ENCODE results near the gene TNFRSF25. TPM values are rescaled to one million over a fixed set of nuclear protein-coding genes. Genes with fewer than 3 reads are reported as not detected.

Gene TNFRSF25
- total and polyA plus RNA-seq, 8 donors, result 0.98 to 26.7 (median 2.6) TPM

DNA sequence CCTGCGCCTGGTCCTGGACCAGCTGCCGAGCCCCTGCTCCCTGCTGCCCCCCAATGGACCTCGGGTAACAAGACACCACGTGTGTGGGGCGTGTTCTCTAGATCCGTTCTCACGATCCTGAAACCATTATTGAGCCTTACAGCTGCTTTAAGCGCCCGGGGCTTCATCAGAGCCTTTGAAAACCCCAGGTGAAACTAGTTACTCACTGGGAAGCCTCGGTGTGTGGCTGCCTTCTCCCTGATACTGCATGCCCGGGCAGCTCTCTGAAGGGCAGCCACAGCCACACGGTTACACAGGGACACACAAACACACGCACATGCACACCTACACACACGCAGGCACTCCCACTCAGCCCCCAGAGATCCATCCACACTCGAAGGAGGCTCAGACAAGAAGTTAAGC, 51.5 kb downstream of the TNFRSF25 start:
- H3K4me1 ChIP-seq, result peaks cover 0 to 12% (median 6%) of the 10 kb centered on the region in 3 donors
- no peak for FAIRE-seq
- 4% methylated on average over 15 of the region's 15 CpGs for WGBS, 2 donors
- no peak overlapping the region for H3K27ac ChIP-seq
- H3K4me3 ChIP-seq, result no peak overlapping the region
- H3K27me3 ChIP-seq, result peaks cover 0 to 26% (median 8%) of the 10 kb centered on the region in 4 donors
- H3K9me3 ChIP-seq, result no peaks in the 10 kb centered on the region
- ATAC-seq, result peak; percentile 66 to 82 (median 74)
- intact Hi-C loops (cut with DNase I), result no loop called here
- DNase-seq, result no peak
- TF ChIP-seq, protein P1, sequence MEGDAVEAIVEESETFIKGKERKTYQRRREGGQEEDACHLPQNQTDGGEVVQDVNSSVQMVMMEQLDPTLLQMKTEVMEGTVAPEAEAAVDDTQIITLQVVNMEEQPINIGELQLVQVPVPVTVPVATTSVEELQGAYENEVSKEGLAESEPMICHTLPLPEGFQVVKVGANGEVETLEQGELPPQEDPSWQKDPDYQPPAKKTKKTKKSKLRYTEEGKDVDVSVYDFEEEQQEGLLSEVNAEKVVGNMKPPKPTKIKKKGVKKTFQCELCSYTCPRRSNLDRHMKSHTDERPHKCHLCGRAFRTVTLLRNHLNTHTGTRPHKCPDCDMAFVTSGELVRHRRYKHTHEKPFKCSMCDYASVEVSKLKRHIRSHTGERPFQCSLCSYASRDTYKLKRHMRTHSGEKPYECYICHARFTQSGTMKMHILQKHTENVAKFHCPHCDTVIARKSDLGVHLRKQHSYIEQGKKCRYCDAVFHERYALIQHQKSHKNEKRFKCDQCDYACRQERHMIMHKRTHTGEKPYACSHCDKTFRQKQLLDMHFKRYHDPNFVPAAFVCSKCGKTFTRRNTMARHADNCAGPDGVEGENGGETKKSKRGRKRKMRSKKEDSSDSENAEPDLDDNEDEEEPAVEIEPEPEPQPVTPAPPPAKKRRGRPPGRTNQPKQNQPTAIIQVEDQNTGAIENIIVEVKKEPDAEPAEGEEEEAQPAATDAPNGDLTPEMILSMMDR (IDR thresholded peaks at IDR 0.05), result peak in 2 of 4 donors; percentile 15 to 17
- H3K36me3 ChIP-seq, result no peaks in the 10 kb centered on the region

DNA sequence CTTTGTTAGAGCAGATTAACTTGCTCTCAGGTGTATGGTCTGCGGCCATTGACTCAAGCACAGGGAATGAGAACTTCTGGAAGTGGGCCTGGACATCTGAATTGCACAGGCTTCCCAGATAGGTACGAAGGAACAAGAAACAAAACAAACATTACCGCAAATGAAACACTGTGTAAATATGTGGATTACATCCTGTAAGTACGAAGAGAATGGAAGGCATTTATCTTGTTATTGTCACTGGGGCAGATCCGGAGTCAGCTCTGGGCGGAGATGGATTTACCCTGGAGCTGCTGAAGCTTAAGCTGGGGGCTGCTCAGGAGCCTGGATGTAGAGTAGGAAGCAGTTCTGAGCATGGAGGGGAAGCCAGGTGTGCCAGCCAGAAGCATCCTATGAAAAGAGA, 53.1 kb downstream of the TNFRSF25 start:
- 37 to 42% methylated on average over 6 of the region's 6 CpGs for WGBS, 2 donors
- Histone ChIP-seq H3K27me3 (peaks cover 0 to 10% (median 2%) of the 10 kb centered on the region in 4 donors), H3K4me3 (no peak overlapping the region), H3K4me1 (peaks cover 0 to 5% (median 0%) of the 10 kb centered on the region in 3 donors), H3K36me3 (no peaks in the 10 kb centered on the region), H3K27ac (no peak overlapping the region), H3K9me3 (no peaks in the 10 kb centered on the region)
- ATAC-seq, result peak in 2 of 4 donors; percentile 10 to 28
- intact Hi-C loops (cut with DNase I), result no loop called here
- no peak for DNase-seq
- TF ChIP-seq, protein P1 (IDR thresholded peaks at IDR 0.05), result no peak
- FAIRE-seq, result no peak

Small RNAs within 50 kb of the gene (microRNA-seq; reads per million reads assigned to microRNA genes)
- 0 reads per million in 2 donors for gene MIR4252

Other genes starting within 250 kb of the TNFRSF25 start
- 10 to 100 TPM; 13.4 to 26.4 (median 21.5) TPM for gene ICMT, start 230.2 kb downstream of the TNFRSF25 start, total RNA-seq
- 10 to 100 TPM in 1 of 2 donors, 1 to 10 TPM in 1; 8.3 to 16.0 TPM for gene ICMT, start 230.2 kb downstream of the TNFRSF25 start, polyA plus RNA-seq
- not detected for gene HES3, start 222.0 kb downstream of the TNFRSF25 start, total RNA-seq
- not detected for gene HES3, start 222.0 kb downstream of the TNFRSF25 start, polyA plus RNA-seq
- 1 to 10 TPM in 2 of 6 donors, under 1 TPM in 4; 0.19 to 5.1 (median 0.78) TPM for gene GPR153, start 205.1 kb downstream of the TNFRSF25 start, total RNA-seq
- gene GPR153, start 205.1 kb downstream of the TNFRSF25 start, polyA plus RNA-seq, result 1 to 10 TPM in 1 of 2 donors, under 1 TPM in 1; 0.99 to 1.0 TPM
- 1 to 10 TPM; 3.1 to 7.6 (median 5.2) TPM for gene ACOT7, start 72.4 kb downstream of the TNFRSF25 start, total RNA-seq
- 1 to 10 TPM; 3.8 to 7.0 TPM for gene ACOT7, start 72.4 kb downstream of the TNFRSF25 start, polyA plus RNA-seq
- under 1 TPM in 3 of 6 donors, not detected in 3; 0.03 to 0.31 (median 0.09) TPM for gene HES2, start 46.3 kb downstream of the TNFRSF25 start, total RNA-seq
- not detected for gene HES2, start 46.3 kb downstream of the TNFRSF25 start, polyA plus RNA-seq
- 1 to 10 TPM in 1 of 6 donors, under 1 TPM in 5; 0.31 to 2.5 (median 0.68) TPM for gene ESPN, start 41.4 kb downstream of the TNFRSF25 start, total RNA-seq
- gene ESPN, start 41.4 kb downstream of the TNFRSF25 start, polyA plus RNA-seq, result under 1 TPM; 0.28 to 0.99 TPM
- gene PLEKHG5, start 25.5 kb upstream of the TNFRSF25 start, total RNA-seq, result 1 to 10 TPM; 1.5 to 3.9 (median 2.6) TPM
- 1 to 10 TPM; 6.2 to 7.3 TPM for gene PLEKHG5, start 25.5 kb upstream of the TNFRSF25 start, polyA plus RNA-seq
- 10 to 100 TPM; 10.3 to 15.1 (median 12.6) TPM for gene NOL9, start 88.3 kb upstream of the TNFRSF25 start, total RNA-seq
- 1 to 10 TPM; 7.5 to 8.0 TPM for gene NOL9, start 88.3 kb upstream of the TNFRSF25 start, polyA plus RNA-seq
- gene TAS1R1, start 89.1 kb upstream of the TNFRSF25 start, total RNA-seq, result not detected
- gene TAS1R1, start 89.1 kb upstream of the TNFRSF25 start, polyA plus RNA-seq, result not detected
- gene ZBTB48, start 113.8 kb upstream of the TNFRSF25 start, total RNA-seq, result 10 to 100 TPM; 15.2 to 25.1 (median 16.9) TPM
- gene ZBTB48, start 113.8 kb upstream of the TNFRSF25 start, polyA plus RNA-seq, result 100 to 1,000 TPM; 118 to 143 TPM
- 10 to 100 TPM; 10.8 to 31.3 (median 18.4) TPM for gene KLHL21, start 136.7 kb upstream of the TNFRSF25 start, total RNA-seq
- gene KLHL21, start 136.7 kb upstream of the TNFRSF25 start, polyA plus RNA-seq, result 10 to 100 TPM; 11.3 to 13.7 TPM
- gene PHF13, start 147.6 kb upstream of the TNFRSF25 start, total RNA-seq, result 1 to 10 TPM; 4.0 to 8.3 (median 4.7) TPM
- 1 to 10 TPM; 4.5 to 8.0 TPM for gene PHF13, start 147.6 kb upstream of the TNFRSF25 start, polyA plus RNA-seq
- 10 to 100 TPM in 1 of 6 donors, 1 to 10 TPM in 5; 6.9 to 11.6 (median 8.9) TPM for gene THAP3, start 158.7 kb upstream of the TNFRSF25 start, total RNA-seq
- gene THAP3, start 158.7 kb upstream of the TNFRSF25 start, polyA plus RNA-seq, result 10 to 100 TPM; 21.9 to 28.0 TPM
- gene DNAJC11, start 235.6 kb upstream of the TNFRSF25 start, total RNA-seq, result 10 to 100 TPM; 14.9 to 22.9 (median 18.3) TPM
- 10 to 100 TPM; 29.0 to 30.6 TPM for gene DNAJC11, start 235.6 kb upstream of the TNFRSF25 start, polyA plus RNA-seq

All from pancreas (tissue), 10 donors.